AG04450 (cell line): ENCODE measurements around the gene UBTF. TPM values are rescaled to one million over a fixed set of nuclear protein-coding genes. Genes with fewer than 3 reads are reported as not detected.

Experiments
- CTCF ChIA-PET: fragments of 300-600, 350-600 bp; formaldehyde crosslinking; extraction: SDS; loops from one replicate; lab custom pipeline; 2022; ENCODE audit warnings: antibody characterized with exemption, inconsistent platforms; lab: Charles Lee
- POLR2A ChIA-PET: fragments of 350-600 bp; formaldehyde crosslinking; extraction: SDS; loops from one replicate; lab custom pipeline; 2021; ENCODE audit warnings: antibody characterized with exemption, inconsistent platforms; lab: Yijun Ruan, JAX
- DNase-seq: peaks from one replicate; pipeline ENCODE4 v3.0.0-alpha.2; 2011; ENCODE audit warnings: low read depth, low spot score
- H3K27ac ChIP-seq: one replicate; pipeline ENCODE4 v1.5.1; 2012; ENCODE audit warnings: low read depth, low read length, control low read depth
- H3K27me3 ChIP-seq: one replicate; pipeline ENCODE4 v1.6.0; 2012; ENCODE audit warnings: low read length; ENCODE audit not compliant: control insufficient read depth, insufficient read depth
- H3K4me3 ChIP-seq: 2 replicates; pipeline ENCODE4 v1.5.1; 2011; ENCODE audit warnings: mild to moderate bottlenecking, low read depth, low read length, control low read depth
- H3K9me3 ChIP-seq: 2 replicates; pipeline ENCODE4 v1.5.1; 2012; ENCODE audit warnings: low read length; ENCODE audit not compliant: control insufficient read depth, insufficient read depth
- CTCF ChIP-seq: IDR thresholded peaks from 2 replicates; pipeline ENCODE4 v1.5.1; 2011; ENCODE audit warnings: low read depth, low read length, control low read depth, inconsistent platforms
- polyA plus RNA-seq: library from polyadenylated mRNA; depleted of rRNA; stranded (reverse); fragments of >200 nt; gene quantifications from 2 replicates; pipeline ENCODE4 v1.2.3, GENCODE V29; 2011

The UBTF gene
- polyA plus RNA-seq, 1 experiment: 26.6 TPM

- Histone ChIP-seq H3K9me3 (no peaks in the 10 kb centered on the region; the same call in 1 of the 2 replicates), H3K27ac (no peak overlapping the region), H3K4me3 (no peak overlapping the region), H3K27me3 (peaks cover 29% of the 10 kb centered on the region)
- POLR2A ChIA-PET: no interaction called here
- CTCF ChIA-PET: no interaction called here
- no peak for DNase-seq
- no peak for TF ChIP-seq CTCF
Measured at GRCh38 chr17:44258811-44259351, 39.4 kb upstream of the UBTF start.

DNA sequence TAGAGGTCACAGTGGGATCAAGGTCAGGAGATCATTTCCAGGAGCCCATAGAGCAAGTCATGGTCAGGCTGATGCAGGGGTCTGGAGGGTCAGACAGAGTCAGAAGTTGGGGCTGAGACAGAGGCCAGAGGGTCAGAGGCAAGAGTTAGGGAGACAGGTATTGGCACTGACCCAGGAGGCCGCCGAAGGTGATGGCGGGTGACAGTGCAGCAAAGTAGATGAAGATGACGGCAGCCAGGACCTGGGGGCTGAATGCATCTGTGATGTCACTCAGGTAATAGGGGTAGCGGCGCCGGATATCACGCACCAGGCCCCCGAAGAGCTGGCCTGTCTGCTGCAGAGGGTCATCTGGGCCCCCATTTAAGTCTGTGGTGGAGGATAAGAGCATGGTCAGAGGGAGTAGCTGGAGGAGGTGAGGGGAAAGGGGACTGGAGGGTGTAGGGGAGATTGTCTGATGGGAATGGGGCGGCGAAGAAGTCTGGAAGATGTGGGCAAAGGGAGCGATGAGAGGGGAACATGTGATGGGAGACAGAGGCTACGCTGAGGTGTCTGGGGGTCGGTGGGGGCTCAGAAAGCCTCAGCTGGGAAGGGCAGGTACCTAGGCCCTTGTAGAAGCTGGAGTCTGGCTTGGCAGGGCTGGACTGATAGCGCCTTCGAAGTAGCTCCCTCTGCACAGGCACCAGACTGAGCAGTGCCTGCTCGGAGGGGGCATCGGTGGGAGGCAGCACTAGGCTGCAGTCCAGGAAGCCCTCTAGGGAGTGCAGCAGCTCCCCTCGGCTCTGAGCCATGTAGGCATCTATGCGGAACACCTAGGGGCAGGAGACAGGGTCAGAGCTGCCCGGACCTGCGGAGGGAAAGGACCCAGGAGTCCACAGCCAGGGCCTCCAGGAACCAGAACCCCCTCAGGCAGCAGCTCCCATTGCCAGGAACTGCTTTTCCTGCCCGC is 38.6 kb upstream of the UBTF start:
- DNase-seq: no peak
- Histone ChIP-seq H3K4me3 (no peak overlapping the region), H3K27ac (no peak overlapping the region), H3K9me3 (no peaks in the 10 kb centered on the region; the same call in 1 of the 2 replicates), H3K27me3 (peaks cover 27% of the 10 kb centered on the region)
- CTCF ChIA-PET: no interaction called here
- no peak for TF ChIP-seq CTCF
- POLR2A ChIA-PET: no interaction called here

GRCh38 chr17:44256671-44257070 is 37.2 kb upstream of the UBTF start:
- CTCF ChIA-PET: no interaction called here

DNA sequence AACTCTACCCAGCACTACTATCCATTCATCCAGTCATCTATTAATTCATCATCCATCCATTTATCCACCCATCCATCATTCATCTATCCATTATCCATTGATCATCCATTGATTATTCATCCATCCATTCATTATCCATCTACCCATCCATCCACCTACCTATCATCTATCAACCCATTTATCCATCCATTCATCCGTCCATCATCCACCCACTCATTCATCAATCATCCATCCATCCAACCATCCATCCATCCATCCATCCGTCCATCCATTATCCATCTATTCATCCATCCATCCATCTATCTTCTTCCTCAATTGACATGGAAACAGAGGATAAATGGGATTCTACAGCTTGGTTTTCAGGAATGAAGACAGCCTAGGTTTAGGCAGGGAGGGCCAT is 36.4 kb upstream of the UBTF start:
- H3K27me3 ChIP-seq: peaks cover 20% of the 10 kb centered on the region
- ChIA-PET POLR2A (no interaction called here), CTCF (no interaction called here)
- no peak for DNase-seq
- H3K27ac ChIP-seq: no peak overlapping the region
- H3K4me3 ChIP-seq: no peak overlapping the region
- no peak for TF ChIP-seq CTCF
- H3K9me3 ChIP-seq: no peaks in the 10 kb centered on the region; the same call in 1 of the 2 replicates

More at GRCh38 chr17:44256671-44257070, 37.2 kb upstream of the UBTF start:
- DNase-seq: no peak
- Histone ChIP-seq H3K4me3 (no peak overlapping the region), H3K27ac (no peak overlapping the region), H3K27me3 (peaks cover 20% of the 10 kb centered on the region), H3K9me3 (no peaks in the 10 kb centered on the region; the same call in 1 of the 2 replicates)
- POLR2A ChIA-PET: no interaction called here
- TF ChIP-seq CTCF: no peak
